Activated B cell treated with CpG ODN at 0.5 μM for 24 hours (primary cell): ENCODE data around the gene MANF. TPM values are rescaled to one million over a fixed set of nuclear protein-coding genes. Genes with fewer than 3 reads are reported as not detected.

Experiments
- ATAC-seq: fragments of 200-7000 bp; cut with Tn5 transposase; one replicate; pipeline ENCODE4 v1.10.0; 2021; ENCODE audit warnings: low read depth, mild to moderate bottlenecking, moderate library complexity
- CTCF ChIA-PET: fragments of 350-600 bp; sonication (Branson Sonifier 250); formaldehyde crosslinking; loops from one replicate; lab custom pipeline; 2021; ENCODE audit warnings: antibody characterized with exemption; lab: Charles Lee
- POLR2A ChIA-PET: fragments of 350-600 bp; sonication (Branson Sonifier 250); formaldehyde crosslinking; loops from one replicate; lab custom pipeline; 2021; ENCODE audit warnings: antibody characterized with exemption; lab: Charles Lee
- DNase-seq: peaks from one replicate; pipeline ENCODE4 v3.0.0; 2022
- H3K27ac Mint-ChIP-seq: one replicate; pipeline ENCODE4 v1.8.0; 2020; ENCODE audit warnings: mixed read lengths
- H3K27me3 Mint-ChIP-seq: one replicate; pipeline ENCODE4 v1.8.0; 2021; ENCODE audit warnings: mixed read lengths
- H3K36me3 Mint-ChIP-seq: one replicate; pipeline ENCODE4 v1.8.0; 2021; ENCODE audit warnings: low read depth, mixed read lengths
- H3K4me1 Mint-ChIP-seq: one replicate; pipeline ENCODE4 v1.8.0; 2021; ENCODE audit warnings: mixed read lengths
- H3K4me3 Mint-ChIP-seq: one replicate; pipeline ENCODE4 v1.8.0; 2020; ENCODE audit warnings: mild to moderate bottlenecking, mixed read lengths
- H3K9me3 Mint-ChIP-seq: one replicate; pipeline ENCODE4 v1.8.0; 2020; ENCODE audit warnings: mixed read lengths
- intact Hi-C: fragments of 100-400 bp; cut with micrococcal nuclease; formaldehyde crosslinking; loops from one replicate; pipeline ENCODE4 v1.15.1; 2024
- total RNA-seq: library from RNA; stranded (reverse); gene quantifications from 2 replicates; pipeline ENCODE4 v1.2.3, GENCODE V29; 2022
- TF ChIP-seq, protein P1 (sequence below): fragments of 200-600 bp; IDR thresholded peaks from one replicate; pipeline ENCODE4 v1.8.0; 2022; ENCODE audit warnings: antibody characterized with exemption, mild to moderate bottlenecking

The MANF gene
- total RNA-seq, 1 donor from 2014 or later, result 64.2 TPM

DNA sequence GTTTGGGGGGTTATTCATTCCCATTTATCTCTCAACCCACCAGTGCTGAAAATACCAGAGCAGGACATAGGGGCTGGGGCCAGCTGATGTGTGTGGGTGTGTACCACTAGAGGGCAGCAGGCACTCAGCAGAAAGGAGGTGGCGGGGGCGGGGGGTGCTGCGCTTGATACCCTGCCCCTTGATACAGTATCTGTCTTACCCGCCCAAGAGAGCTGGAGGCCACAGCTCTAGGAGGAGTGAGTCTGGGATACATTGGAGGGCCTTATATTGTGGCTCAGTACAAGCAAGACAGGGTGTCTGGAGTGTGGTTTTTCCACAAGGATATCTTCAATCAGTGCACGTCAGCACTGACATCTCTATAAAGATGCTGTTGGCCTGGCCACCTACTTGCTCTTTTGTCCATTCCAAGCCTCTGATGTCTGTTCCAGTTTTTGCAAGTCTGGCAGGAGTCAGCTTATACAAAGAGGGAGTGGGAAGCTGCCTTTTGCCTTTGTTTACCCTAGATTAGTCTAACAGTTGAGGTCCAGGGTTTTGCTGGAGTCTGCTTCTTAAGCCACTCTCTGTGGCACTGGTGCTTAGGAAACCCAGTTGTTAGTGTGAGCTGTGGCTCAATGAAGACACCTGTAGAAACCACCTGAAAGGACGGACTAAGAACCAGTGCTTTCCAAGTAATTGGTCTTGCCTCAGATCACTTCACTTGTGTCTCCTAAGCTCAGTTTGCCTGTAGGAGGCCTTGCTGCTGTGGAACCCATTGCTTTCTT, 4.5 kb downstream of the MANF start:
- H3K9me3 Mint-ChIP-seq, result no peaks in the 10 kb centered on the region
- ChIA-PET CTCF (interaction anchor here (0.5 to 2.4 kb wide), 11 partner anchors 13 to 1253 kb away, joined by 3 to 15 read pairs (median 3); partner anchors contain the start of gene MAPKAPK3), POLR2A (interaction anchor here (0.8 to 1.7 kb wide), 6 partner anchors 110 to 799 kb away, joined by 4 to 6 read pairs (median 6); partner anchors contain the start of genes CISH and DCAF1)
- peaks cover 52% of the 10 kb centered on the region for H3K36me3 Mint-ChIP-seq
- intact Hi-C loops, result loop anchor here (2.0 to 5.0 kb wide), 2 partner anchors 585 to 1148 kb away; partner anchors contain the start of genes ABHD14A, ABHD14B and UQCC5
- DNase-seq (peak; percentile 34), ATAC-seq (no peak)
- H3K27me3 Mint-ChIP-seq, result no peaks in the 10 kb centered on the region
- H3K4me3 Mint-ChIP-seq, result peak overlapping the region; percentile 28
- H3K27ac Mint-ChIP-seq, result peak overlapping the region; percentile 53
- H3K4me1 Mint-ChIP-seq, result peaks cover 66% of the 10 kb centered on the region
- TF ChIP-seq, protein P1, sequence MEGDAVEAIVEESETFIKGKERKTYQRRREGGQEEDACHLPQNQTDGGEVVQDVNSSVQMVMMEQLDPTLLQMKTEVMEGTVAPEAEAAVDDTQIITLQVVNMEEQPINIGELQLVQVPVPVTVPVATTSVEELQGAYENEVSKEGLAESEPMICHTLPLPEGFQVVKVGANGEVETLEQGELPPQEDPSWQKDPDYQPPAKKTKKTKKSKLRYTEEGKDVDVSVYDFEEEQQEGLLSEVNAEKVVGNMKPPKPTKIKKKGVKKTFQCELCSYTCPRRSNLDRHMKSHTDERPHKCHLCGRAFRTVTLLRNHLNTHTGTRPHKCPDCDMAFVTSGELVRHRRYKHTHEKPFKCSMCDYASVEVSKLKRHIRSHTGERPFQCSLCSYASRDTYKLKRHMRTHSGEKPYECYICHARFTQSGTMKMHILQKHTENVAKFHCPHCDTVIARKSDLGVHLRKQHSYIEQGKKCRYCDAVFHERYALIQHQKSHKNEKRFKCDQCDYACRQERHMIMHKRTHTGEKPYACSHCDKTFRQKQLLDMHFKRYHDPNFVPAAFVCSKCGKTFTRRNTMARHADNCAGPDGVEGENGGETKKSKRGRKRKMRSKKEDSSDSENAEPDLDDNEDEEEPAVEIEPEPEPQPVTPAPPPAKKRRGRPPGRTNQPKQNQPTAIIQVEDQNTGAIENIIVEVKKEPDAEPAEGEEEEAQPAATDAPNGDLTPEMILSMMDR, result no peak

DNA sequence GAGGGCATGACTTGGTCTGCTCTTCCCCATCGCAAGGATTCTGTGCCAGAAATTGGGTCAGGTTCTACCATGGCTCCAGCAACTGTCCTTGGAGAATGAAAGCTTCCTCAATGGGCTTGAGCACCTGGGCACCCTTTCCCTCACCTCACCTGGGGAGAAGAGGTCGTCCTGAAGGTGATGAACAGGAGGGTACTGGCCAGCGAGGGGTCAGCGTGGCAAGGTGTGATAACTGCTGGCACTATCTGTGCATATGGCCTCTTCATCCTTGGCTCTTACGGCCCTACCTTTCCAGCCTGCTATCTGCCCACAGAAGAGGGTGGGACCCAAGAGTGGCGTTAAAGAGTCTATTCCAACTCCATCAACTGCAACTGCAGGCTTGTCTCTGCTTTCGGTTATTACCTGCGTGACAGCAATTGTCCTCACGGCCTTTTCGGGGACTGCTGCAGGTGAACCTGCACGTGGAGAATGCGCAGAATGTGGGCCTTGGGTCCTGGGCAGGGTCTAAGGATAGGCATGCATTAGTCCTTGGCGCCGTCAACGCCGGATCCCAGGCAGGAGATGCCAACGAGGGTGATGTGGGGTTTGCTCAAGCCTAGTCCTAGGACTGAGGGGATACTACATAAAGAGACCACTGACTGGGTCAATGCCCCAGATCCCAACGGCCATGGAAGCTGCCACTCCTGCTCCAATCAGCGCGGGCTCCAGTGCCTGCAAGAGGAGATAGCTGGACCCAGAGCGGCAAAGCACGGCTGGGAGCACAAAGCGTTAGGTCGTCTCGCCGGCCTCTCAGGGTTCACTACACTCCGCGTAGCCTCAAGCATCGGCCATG, 5.4 kb downstream of the MANF start:
- intact Hi-C loops, result loop anchor here (1.0 to 2.0 kb wide), 6 partner anchors 110 to 1098 kb away; partner anchors contain the start of genes ABHD14A, ABHD14B, DCAF1 and IFRD2

DNA sequence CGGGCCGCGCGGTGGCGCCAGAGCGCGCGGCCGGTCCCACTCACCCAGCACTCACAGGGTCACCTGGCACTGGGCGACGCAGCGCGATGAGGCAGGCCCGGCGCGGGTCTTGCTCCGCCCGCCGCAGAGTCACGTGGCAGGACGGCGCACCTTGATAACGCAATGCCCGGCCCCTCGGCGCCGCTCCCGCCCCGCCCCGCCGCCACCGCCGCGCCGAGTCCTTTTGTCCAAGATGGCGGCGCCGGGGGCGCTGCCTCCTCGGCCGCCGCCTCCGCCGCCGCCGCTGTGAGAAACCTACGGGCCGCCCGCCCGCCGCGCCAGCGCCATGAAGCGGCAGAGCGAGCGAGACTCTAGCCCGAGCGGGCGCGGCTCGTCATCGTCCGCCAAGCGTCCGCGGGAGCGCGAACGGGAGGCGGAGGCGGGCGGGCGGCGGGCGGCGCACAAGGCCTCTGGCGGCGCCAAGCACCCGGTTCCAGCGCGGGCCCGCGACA, 6.0 kb downstream of the MANF start, which contains the start of gene RBM15B:
Gene RBM15B (plus strand): TSS at position 211 of the 491 bp plus-strand sequence. CDS start 115 bp downstream, at position 326.
- Mint-ChIP-seq H3K4me1 (peaks cover 60% of the 10 kb centered on the region), H3K27me3 (no peaks in the 10 kb centered on the region), H3K36me3 (peaks cover 54% of the 10 kb centered on the region), H3K27ac (peak within 1 kb of the TSS; percentile 73), H3K4me3 (peak within 1 kb of the TSS; percentile 82), H3K9me3 (no peaks in the 10 kb centered on the region)
- ATAC-seq (peak; percentile 94), DNase-seq (peak; percentile 97)
- TF ChIP-seq, protein P1, result no peak
- ChIA-PET POLR2A (interaction anchor here (0.6 to 2.3 kb wide), 2 partner anchors 108 to 149 kb away, joined by 9 to 10 read pairs; partner anchors contain the start of gene DCAF1), CTCF (interaction anchor here (2.4 kb wide), 2 partner anchors 291 to 295 kb away, joined by 6 to 15 read pairs; no protein-coding TSS in a partner anchor)
- intact Hi-C loops, result loop anchor here (1.0 to 2.0 kb wide), 6 partner anchors 109 to 1099 kb away; partner anchors contain the start of genes ABHD14A, ABHD14B, DCAF1 and IFRD2

More for the DNA sequence above, 5.4 kb downstream of the MANF start:
- CTCF ChIA-PET, result interaction anchor here (0.5 to 2.4 kb wide), 9 partner anchors 12 to 1252 kb away, joined by 3 to 15 read pairs (median 3); partner anchors contain the start of gene MAPKAPK3
- TF ChIP-seq, protein P1, result peak; percentile 49
- no peaks in the 10 kb centered on the region for H3K9me3 Mint-ChIP-seq
- peaks cover 54% of the 10 kb centered on the region for H3K36me3 Mint-ChIP-seq
- no peaks in the 10 kb centered on the region for H3K27me3 Mint-ChIP-seq
- H3K4me3 Mint-ChIP-seq, result peak overlapping the region; percentile 74
- H3K27ac Mint-ChIP-seq, result peak overlapping the region; percentile 71
- POLR2A ChIA-PET, result interaction anchor here (0.6 to 1.7 kb wide), 6 partner anchors 93 to 800 kb away, joined by 3 to 10 read pairs (median 6); partner anchors contain the start of gene DCAF1
- ATAC-seq (no peak), DNase-seq (no peak)
- peaks cover 65% of the 10 kb centered on the region for H3K4me1 Mint-ChIP-seq

DNA sequence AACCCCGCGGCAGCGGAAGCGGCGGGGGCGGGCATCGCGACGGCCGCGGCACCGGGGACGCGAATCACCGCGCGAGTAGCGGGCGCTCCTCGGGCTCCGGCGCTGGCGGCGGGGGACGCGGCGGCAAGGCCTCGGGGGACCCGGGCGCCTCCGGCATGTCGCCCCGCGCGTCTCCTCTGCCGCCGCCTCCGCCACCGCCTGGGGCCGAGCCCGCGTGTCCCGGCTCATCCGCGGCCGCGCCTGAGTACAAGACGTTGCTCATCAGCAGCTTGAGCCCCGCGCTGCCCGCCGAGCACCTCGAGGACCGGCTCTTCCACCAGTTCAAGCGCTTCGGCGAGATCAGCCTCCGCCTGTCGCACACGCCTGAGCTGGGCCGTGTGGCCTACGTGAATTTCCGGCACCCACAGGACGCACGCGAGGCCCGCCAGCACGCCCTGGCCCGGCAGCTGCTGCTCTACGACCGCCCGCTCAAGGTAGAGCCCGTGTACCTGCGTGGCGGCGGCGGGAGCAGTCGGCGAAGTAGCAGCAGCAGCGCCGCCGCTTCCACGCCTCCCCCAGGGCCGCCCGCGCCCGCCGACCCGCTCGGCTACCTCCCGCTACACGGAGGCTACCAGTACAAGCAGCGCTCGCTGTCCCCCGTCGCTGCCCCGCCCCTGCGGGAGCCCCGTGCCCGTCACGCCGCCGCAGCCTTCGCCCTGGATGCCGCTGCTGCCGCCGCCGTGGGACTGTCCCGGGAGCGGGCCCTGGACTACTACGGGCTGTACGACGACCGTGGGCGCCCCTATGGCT, 6.7 kb downstream of the MANF start:
- no peaks in the 10 kb centered on the region for H3K9me3 Mint-ChIP-seq
- no peak for DNase-seq
- peaks cover 59% of the 10 kb centered on the region for H3K4me1 Mint-ChIP-seq
- H3K27ac Mint-ChIP-seq, result peak overlapping the region; percentile 73
- intact Hi-C loops, result loop anchor here (1.0 to 2.0 kb wide), 6 partner anchors 109 to 1099 kb away; partner anchors contain the start of genes ABHD14A, ABHD14B, DCAF1 and IFRD2
- CTCF ChIA-PET, result interaction anchor here (1.1 to 2.4 kb wide), 2 partner anchors 9 to 294 kb away, joined by 3 to 6 read pairs; no protein-coding TSS in a partner anchor
- peaks cover 57% of the 10 kb centered on the region for H3K36me3 Mint-ChIP-seq
- TF ChIP-seq, protein P1, result no peak
- H3K4me3 Mint-ChIP-seq, result peak overlapping the region; percentile 82
- ATAC-seq, result peak; percentile 3
- H3K27me3 Mint-ChIP-seq, result no peaks in the 10 kb centered on the region
- POLR2A ChIA-PET, result interaction anchor here (1.1 to 2.3 kb wide), 2 partner anchors 108 to 823 kb away, joined by 3 to 9 read pairs; partner anchors contain the start of gene DCAF1
